ENCODE measurements around the gene FAM237B.

Gene FAM237B

GRCh38 chr7:90309872-90310271 lies 11.2 kb downstream of the FAM237B start:
- in situ Hi-C loops (cut with HindIII; ENCODE audit: low pct_ligation_motif_present, low sequenced_read_pairs), result no loop called here
- no peaks in the 10 kb centered on the region for H3K36me3 ChIP-seq (replicated peaks)
- no peak overlapping the region for H3K27ac ChIP-seq
- H3K27me3 ChIP-seq (replicated peaks), result no peaks in the 10 kb centered on the region
- TF ChIP-seq CTCF (IDR thresholded peaks at IDR 0.05; ENCODE audit: low read depth, low read length, missing control alignments), result no peak
- DNase-seq, result no peak
- H3K4me3 ChIP-seq (ENCODE audit: low read depth, low read length), result no peak overlapping the region

DNA sequence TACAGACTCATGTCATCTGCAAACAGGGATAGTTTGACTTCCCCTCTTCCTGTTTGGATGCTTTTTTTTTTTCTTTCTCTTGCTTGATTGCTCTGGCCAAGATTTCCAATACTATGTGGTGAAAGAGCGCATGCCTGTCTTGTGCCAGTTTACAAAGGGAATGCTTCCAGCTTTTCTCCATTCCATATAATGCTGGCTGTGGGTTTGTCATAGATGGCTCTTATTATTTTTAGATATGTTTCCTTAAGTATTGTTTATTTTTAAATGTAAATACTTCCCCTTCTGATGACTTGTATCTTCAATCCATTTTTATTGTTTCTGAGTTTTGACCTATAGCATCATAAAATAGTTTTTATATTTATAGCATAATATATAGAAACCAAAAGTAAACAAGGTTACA lies 17.9 kb downstream of the FAM237B start:
- no peak for TF ChIP-seq CTCF (IDR thresholded peaks at IDR 0.05; ENCODE audit: low read depth, low read length, missing control alignments)
- Histone ChIP-seq H3K36me3 (replicated peaks) (no peaks in the 10 kb centered on the region), H3K4me3 (ENCODE audit: low read depth, low read length) (no peak overlapping the region), H3K27ac (no peak overlapping the region), H3K27me3 (replicated peaks) (no peaks in the 10 kb centered on the region)
- in situ Hi-C loops (cut with HindIII; ENCODE audit: low pct_ligation_motif_present, low sequenced_read_pairs), result no loop called here
- DNase-seq, result no peak

GRCh38 chr7:90298145-90299038 lies 22.7 kb downstream of the FAM237B start:
- in situ Hi-C loops (cut with HindIII; ENCODE audit: low pct_ligation_motif_present, low sequenced_read_pairs), result no loop called here
- Histone ChIP-seq H3K27me3 (replicated peaks) (no peaks in the 10 kb centered on the region), H3K27ac (no peak overlapping the region), H3K36me3 (replicated peaks) (no peaks in the 10 kb centered on the region), H3K4me3 (ENCODE audit: low read depth, low read length) (no peak overlapping the region)
- DNase-seq, result peak; percentile 65
- TF ChIP-seq CTCF (IDR thresholded peaks at IDR 0.05; ENCODE audit: low read depth, low read length, missing control alignments), result peak; percentile 82

GRCh38 chr7:90290244-90291113 lies 30.6 kb downstream of the FAM237B start:
- TF ChIP-seq CTCF (IDR thresholded peaks at IDR 0.05; ENCODE audit: low read depth, low read length, missing control alignments), result no peak
- in situ Hi-C loops (cut with HindIII; ENCODE audit: low pct_ligation_motif_present, low sequenced_read_pairs), result no loop called here
- DNase-seq, result no peak

DNA sequence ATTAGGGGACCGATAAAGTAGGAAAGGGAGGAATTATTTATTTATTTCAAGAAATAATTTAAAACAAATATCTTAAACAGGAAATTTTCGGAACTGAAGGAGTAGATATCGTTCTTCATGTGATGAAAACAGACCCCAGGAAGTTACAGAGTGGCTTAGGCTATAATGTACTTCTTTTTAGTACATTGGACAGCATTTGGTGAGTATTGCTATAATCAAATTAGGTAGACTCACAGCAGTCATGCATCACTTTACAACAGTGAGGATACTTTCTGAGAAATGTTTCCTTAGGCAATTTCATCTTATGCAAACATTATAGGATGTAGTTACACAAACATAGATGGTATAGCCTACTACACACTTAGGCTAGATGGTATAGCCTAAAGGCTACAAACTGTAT lies 33.0 kb downstream of the FAM237B start:
- no peaks in the 10 kb centered on the region for H3K36me3 ChIP-seq (replicated peaks)
- no peak for DNase-seq
- in situ Hi-C loops (cut with HindIII; ENCODE audit: low pct_ligation_motif_present, low sequenced_read_pairs), result no loop called here
- H3K27me3 ChIP-seq (replicated peaks), result no peaks in the 10 kb centered on the region
- TF ChIP-seq CTCF (IDR thresholded peaks at IDR 0.05; ENCODE audit: low read depth, low read length, missing control alignments), result no peak
- H3K27ac ChIP-seq, result no peak overlapping the region
- no peak overlapping the region for H3K4me3 ChIP-seq (ENCODE audit: low read depth, low read length)

More at GRCh38 chr7:90290244-90291113, 30.6 kb downstream of the FAM237B start:
- H3K27me3 ChIP-seq (replicated peaks), result no peaks in the 10 kb centered on the region
- no peak overlapping the region for H3K4me3 ChIP-seq (ENCODE audit: low read depth, low read length)
- no peak overlapping the region for H3K27ac ChIP-seq
- H3K36me3 ChIP-seq (replicated peaks), result no peaks in the 10 kb centered on the region

All from brain microvascular endothelial cell (primary cell).